ENCODE data around the gene FAM227B.
"Not testable (repeated sequence)": the region's sequence is repeated elsewhere in the genome, so short reads cannot be mapped to it uniquely, and the experiment has no call there.

The FAM227B gene

GRCh38 chr15:49606594-49606993 lies 14.0 kb downstream of the FAM227B start:
- DNase-seq: no peak

- no peak for DNase-seq
These were observed 15.0 kb downstream of the FAM227B start for GRCh38 chr15:49605588-49605987.

GRCh38 chr15:49604625-49605409 lies 15.8 kb downstream of the FAM227B start:
- DNase-seq: no peak

GRCh38 chr15:49592829-49593316 lies 27.7 kb downstream of the FAM227B start:
- DNase-seq: not testable (repeated sequence)

- no peak for DNase-seq
These were observed 31.6 kb downstream of the FAM227B start for GRCh38 chr15:49589030-49589429.

- no peak for DNase-seq
These were observed 47.2 kb downstream of the FAM227B start for GRCh38 chr15:49573421-49573820.

DNA sequence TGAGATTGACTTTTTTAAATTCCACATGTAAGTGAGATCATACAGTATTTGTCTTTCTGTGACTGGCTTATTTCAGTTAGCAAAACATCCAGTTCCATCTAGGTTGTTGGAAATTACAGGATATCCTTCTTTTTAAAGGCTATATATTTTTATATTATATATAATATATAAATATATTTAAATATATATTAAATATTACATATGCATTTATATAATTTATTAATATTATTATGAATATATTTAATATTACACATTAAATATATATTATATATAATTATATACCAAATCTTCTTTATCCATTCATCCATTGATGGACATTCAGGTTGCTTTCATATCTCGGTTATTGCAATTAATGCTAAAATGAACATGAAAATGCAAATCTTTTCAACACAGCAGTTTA lies 49.9 kb downstream of the FAM227B start:
- no peak for DNase-seq

DNA sequence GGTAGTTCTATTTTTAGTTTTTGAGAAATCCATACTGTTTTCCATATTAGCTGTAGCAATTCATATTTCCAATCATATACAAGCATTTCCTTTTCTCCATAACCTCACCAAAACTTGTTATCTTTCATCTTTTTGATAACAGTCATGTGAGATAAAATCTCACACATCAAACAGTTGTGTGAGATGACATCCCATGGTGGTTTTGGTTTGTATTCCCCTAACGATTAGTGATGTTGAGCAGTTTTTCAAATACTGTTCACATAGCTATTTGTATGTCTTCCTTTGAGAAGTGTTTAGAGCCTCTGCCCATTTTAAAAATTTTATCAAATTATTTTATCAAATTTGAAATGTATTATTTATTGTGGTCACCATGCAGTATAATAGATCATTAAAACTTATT lies 50.4 kb downstream of the FAM227B start:
- DNase-seq: no peak

GRCh38 chr15:49560045-49560444 lies 60.6 kb downstream of the FAM227B start:
- DNase-seq: no peak

- no peak for DNase-seq
These were observed 61.7 kb downstream of the FAM227B start for GRCh38 chr15:49558929-49559328.

GRCh38 chr15:49556437-49556836 lies 64.2 kb downstream of the FAM227B start:
- no peak for DNase-seq

DNA sequence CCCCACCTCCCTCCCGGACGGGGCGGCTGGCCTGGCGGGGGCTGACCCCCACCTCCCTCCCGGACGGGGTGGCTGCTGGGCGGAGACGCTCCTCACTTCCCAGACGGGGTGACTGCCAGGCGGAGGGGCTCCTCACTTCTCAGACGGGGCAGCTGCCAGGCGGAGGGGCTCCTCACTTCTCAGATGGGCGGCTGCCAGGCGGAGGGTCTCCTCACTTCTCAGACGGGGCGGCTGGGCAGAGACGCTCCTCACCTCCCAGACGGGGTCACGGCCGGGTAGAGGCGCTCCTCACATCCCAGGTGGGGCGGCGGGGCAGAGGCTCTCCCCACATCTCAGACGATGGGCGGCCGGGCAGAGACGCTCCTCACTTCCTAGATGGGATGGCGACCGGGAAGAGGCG lies 70.3 kb downstream of the FAM227B start:
- DNase-seq: not testable (repeated sequence)

DNA sequence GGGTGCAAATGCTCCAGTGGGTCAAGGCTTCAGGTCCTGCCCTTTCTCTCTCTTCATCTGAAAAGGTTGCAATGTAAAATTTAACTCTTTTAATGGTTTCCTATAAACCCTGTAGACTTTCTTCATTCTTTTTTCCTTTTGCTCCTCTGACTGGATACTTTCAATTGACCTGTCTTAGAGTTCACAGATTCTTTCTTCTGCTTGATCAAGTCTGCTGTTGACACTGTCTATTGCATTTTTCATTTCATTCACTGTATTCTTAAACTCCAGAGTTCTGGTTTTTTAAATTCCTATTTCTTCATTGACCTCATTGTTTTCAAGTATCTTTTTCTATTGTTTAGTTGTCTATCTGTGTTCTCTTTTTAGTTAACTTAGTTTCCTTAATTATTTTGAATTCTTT lies 82.1 kb downstream of the FAM227B start:
- DNase-seq: no peak

DNA sequence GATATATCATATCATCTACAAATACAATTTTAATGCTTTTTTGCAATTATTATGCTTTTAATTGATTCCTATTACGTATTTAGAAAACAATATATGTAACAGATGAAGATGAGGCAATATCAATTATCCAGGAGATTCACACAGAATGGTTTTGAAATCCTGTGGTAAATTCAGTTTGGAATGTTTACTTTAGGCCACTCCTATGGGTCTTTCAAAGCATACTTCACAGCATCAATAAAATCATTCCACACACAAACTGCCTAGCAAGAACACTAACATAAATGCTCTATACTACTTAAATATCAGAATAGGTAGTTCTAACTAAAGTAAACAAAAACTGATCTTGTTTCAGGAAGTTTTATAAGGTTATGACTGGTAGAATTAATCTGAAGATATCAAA lies 90.5 kb downstream of the FAM227B start:
- DNase-seq: no peak

DNA sequence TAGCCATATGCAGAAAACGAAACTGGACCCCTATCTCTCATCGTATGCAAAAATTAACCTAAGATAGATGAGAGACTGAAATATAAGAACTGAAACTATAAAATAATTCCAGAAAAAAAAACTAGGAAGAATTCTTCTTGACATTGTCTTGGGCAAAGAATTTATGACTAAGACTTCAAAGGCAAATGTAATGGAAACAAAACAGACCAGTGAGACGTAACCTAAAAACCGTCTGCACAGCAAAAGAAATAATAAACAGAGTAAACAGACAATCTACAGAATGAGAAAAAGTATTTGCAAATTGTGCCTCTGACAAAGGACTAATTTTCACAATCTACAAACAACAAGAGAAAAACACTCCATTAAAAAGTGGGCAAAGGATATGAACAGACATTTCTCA lies 92.3 kb downstream of the FAM227B start:
- DNase-seq: no peak

GRCh38 chr15:49521802-49522201 lies 98.8 kb downstream of the FAM227B start:
- DNase-seq: no peak

- not testable (repeated sequence) for DNase-seq
These were observed 107.9 kb downstream of the FAM227B start for GRCh38 chr15:49512739-49513138.

GRCh38 chr15:49507261-49507660 lies 113.4 kb downstream of the FAM227B start:
- no peak for DNase-seq

DNA sequence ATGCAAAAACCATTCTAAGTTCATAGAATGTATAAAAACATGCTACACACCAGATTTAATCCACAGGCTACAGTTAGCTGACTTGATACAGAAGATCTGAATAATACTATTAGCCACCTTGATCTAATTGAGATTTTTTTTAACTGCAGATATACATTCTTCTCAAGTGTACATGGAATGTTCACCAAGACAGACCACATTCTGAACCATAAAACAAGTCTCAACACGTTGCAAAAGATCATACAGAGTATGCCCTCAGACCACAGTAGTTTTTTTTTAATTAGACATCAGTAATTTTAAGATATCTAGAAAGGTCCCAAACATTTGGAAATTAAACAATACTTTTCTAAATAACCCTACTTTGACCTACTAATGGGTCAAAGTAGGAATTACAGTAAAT lies 114.3 kb downstream of the FAM227B start:
- no peak for DNase-seq

GRCh38 chr15:49501586-49501985 lies 119.0 kb downstream of the FAM227B start:
- no peak for DNase-seq

DNA sequence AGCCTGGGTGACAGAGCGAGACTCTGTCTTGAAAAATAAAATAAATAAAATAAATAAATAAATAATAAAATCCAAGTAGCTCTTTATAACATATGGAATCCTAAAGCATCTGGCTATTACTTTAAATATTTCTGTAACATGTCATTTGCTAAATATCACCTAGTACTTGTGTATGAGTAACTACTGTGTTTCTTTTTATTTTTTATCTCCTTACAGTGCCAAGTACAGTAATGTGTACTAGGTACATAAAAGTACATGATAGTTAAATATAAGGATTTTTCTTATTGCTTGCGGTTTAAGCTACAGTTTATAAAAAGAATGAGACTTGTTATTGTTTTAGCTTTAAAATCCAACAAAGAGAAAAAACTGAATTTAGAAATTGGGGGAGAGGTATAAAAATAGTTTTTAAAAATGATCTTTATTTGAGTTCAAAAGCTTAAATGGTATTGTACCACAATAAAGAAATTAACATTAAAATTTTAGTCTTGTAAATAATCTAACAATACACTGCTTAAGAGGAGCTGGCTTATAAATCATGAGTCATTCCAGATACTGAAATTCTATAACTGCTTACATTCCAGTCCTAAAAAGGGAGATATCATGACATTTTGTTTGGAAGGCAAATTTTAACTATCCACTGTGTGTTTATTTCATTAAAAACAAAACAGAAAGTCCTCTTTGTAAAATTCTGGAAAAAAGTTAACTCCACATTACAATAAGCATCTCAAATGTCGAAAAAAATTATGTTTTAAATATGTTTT lies 124.4 kb downstream of the FAM227B start:
- no peak for DNase-seq

DNA sequence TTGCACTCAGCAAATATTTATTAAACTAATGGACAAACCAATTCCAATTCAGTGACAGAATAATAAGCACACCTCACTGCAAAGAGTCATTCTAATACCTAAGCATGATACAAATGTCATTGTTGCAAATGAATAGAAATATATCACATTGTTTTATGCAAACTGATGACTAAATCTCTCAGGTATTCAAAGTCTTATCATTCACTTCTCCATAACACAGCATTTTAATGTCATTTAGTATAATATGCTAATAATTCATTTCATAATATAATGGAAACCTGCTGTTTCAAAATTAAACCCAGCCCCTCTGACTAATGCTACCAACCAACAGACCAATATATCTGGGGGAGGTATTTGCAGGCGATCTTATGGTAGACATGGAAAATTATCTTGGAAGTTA lies 125.8 kb downstream of the FAM227B start:
- no peak for DNase-seq

DNA sequence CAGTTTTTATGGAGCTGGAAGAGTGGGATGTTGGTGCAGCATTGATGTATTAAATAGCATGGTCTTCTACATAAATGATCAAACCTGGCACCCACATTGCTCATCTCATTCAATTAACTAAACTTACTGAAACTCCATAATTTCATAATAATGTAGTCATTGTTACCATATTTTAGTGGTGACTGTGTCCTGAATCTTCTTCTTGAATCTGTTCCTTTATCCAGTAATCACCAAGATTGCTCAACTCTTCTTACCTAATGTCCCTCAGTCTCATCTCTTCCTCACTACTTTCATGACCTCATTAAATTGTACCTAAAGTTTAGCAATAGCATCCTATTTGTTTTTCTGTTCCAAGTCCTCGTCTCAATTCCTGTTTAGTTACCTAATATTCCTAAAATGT lies 127.8 kb downstream of the FAM227B start:
- no peak for DNase-seq

- no peak for DNase-seq
These were observed 128.5 kb downstream of the FAM227B start for GRCh38 chr15:49492151-49492550.
